PC-3 (cell line): ENCODE measurements around the gene SERPINB6. TPM values are rescaled to one million over a fixed set of nuclear protein-coding genes. Genes with fewer than 3 reads are reported as not detected.
"Not testable (repeated sequence)": the region's sequence is repeated elsewhere in the genome, so short reads cannot be mapped to it uniquely, and the experiment has no call there.

Source experiments
- ATAC-seq: fragments of 200-7000 bp; cut with Tn5 transposase; 2 replicates; pipeline ENCODE4 v1.9.1; 2020; ENCODE audit warnings: mild to moderate bottlenecking, moderate library complexity
- BruUV-seq: library from RNA; stranded (reverse); fragments of 400-500 nt; replicated peaks from 2 replicates; lab custom pipeline; 2021; lab: Mats Ljungman, UMichigan
- CTCF ChIA-PET: fragments of 300-600 bp; sonication (Branson Sonifier 250); formaldehyde crosslinking; loops from one replicate; lab custom pipeline; 2022; ENCODE audit warnings: antibody characterized with exemption; lab: Charles Lee
- POLR2A ChIA-PET: fragments of 300-600 bp; sonication (Branson Sonifier 250); formaldehyde crosslinking; loops from one replicate; lab custom pipeline; 2022; ENCODE audit warnings: antibody characterized with exemption; ENCODE audit not compliant: unreplicated experiment; lab: Charles Lee
- DNase-seq: peaks from one replicate; pipeline ENCODE4 v3.0.0-alpha.2; 2015
- H2AFZ ChIP-seq: fragments of 300-600 bp; sonication (generic); 2 replicates; pipeline ENCODE4 v1.6.0; 2016; ENCODE audit warnings: antibody characterized with exemption, low read length
- H3F3A ChIP-seq: fragments of 300-600 bp; sonication (generic); one replicate; pipeline ENCODE4 v1.6.0; 2017; ENCODE audit warnings: antibody characterized with exemption, low read length, control low read depth, mild to moderate bottlenecking; ENCODE audit not compliant: unreplicated experiment
- H3K27ac ChIP-seq: fragments of 300-600 bp; sonication (generic); 2 replicates; pipeline ENCODE4 v1.5.1; 2016; ENCODE audit warnings: mild to moderate bottlenecking, low read length
- H3K27me3 ChIP-seq: fragments of 300-600 bp; sonication (generic); 2 replicates; pipeline ENCODE4 v1.6.1; 2016; ENCODE audit warnings: low read length, mixed read lengths
- H3K36me3 ChIP-seq: fragments of 300-600 bp; sonication (generic); 2 replicates; pipeline ENCODE4 v1.6.1; 2016; ENCODE audit warnings: low read depth, mixed run types, low read length, mixed read lengths
- H3K4me1 ChIP-seq: fragments of 300-600 bp; sonication (generic); 2 replicates; pipeline ENCODE4 v1.5.1; 2016; ENCODE audit warnings: low read length; ENCODE audit not compliant: insufficient read depth
- H3K4me2 ChIP-seq: fragments of 300-600 bp; sonication (generic); 2 replicates; pipeline ENCODE4 v1.6.0; 2016; ENCODE audit warnings: low read length
- H3K4me3 ChIP-seq: fragments of 300-600 bp; sonication (generic); 2 replicates; pipeline ENCODE4 v1.5.1; 2016; ENCODE audit warnings: mild to moderate bottlenecking, low read length, mixed read lengths
- H3K79me2 ChIP-seq: fragments of 300-600 bp; sonication (generic); 2 replicates; pipeline ENCODE4 v1.6.1; 2017; ENCODE audit warnings: low read length, mixed read lengths
- H3K9ac ChIP-seq: fragments of 300-600 bp; sonication (generic); 2 replicates; pipeline ENCODE4 v1.6.0; 2016; ENCODE audit warnings: mild to moderate bottlenecking, low read length
- H3K9me2 ChIP-seq: fragments of 300-600 bp; sonication (generic); replicated peaks from 2 replicates; pipeline ENCODE4 v1.6.1; 2016; ENCODE audit warnings: mixed run types, low read length, mixed read lengths
- H3K9me3 ChIP-seq: fragments of 300-600 bp; sonication (generic); 2 replicates; pipeline ENCODE4 v1.6.1; 2016; ENCODE audit warnings: low read length, mixed read lengths
- H4K20me1 ChIP-seq: fragments of 300-600 bp; sonication (generic); 2 replicates; pipeline ENCODE4 v1.6.1; 2016; ENCODE audit warnings: low read length, mixed read lengths
- CTCF ChIP-seq: fragments of 300-600 bp; sonication (generic); conservative IDR thresholded peaks from 2 replicates; pipeline ENCODE4 v1.5.1; 2017; ENCODE audit warnings: antibody characterized with exemption, low read depth, mild to moderate bottlenecking, low read length
- EZH2 ChIP-seq: fragments of 300-600 bp; sonication (generic); IDR thresholded peaks from one replicate; pipeline ENCODE4 v1.6.1; 2017; ENCODE audit warnings: antibody characterized with exemption, mild to moderate bottlenecking, low read length; ENCODE audit not compliant: unreplicated experiment
- EZH2phosphoT487 ChIP-seq: fragments of 300-600 bp; sonication (generic); IDR thresholded peaks from 2 replicates; pipeline ENCODE4 v1.6.1; 2018; ENCODE audit warnings: mild to moderate bottlenecking, antibody characterized with exemption, low read length, borderline replicate concordance
- intact Hi-C: fragments of 100-400 bp; cut with micrococcal nuclease; formaldehyde crosslinking; loops from 2 replicates; pipeline ENCODE4 v1.9.0; 2023
- total RNA-seq: library from RNA; depleted of rRNA; stranded (reverse); fragments of >200 nt; gene quantifications from 2 replicates; pipeline ENCODE4 v1.2.3, GENCODE V29; 2014

Gene SERPINB6
- total RNA-seq, 1 experiment from 2014 or later: 119 TPM

GRCh38 chr6:2935566-2936291 is 35.6 kb downstream of the SERPINB6 start:
- TF ChIP-seq EZH2phosphoT487 (no peak), CTCF (no peak), EZH2 (no peak)
- Histone ChIP-seq H3K4me2 (no peak overlapping the region), H3K27ac (no peak overlapping the region), H3F3A (no peaks in the 10 kb centered on the region), H3K36me3 (no peaks in the 10 kb centered on the region), H3K9ac (no peak overlapping the region), H2AFZ (no peak overlapping the region), H3K27me3 (no peaks in the 10 kb centered on the region), H3K9me2 (no peaks in the 10 kb centered on the region), H4K20me1 (no peaks in the 10 kb centered on the region), H3K4me1 (peaks cover 4% of the 10 kb centered on the region; the same call in 1 of the 2 replicates), H3K79me2 (no peaks in the 10 kb centered on the region), H3K4me3 (no peak overlapping the region), H3K9me3 (no peaks in the 10 kb centered on the region)
- CTCF ChIA-PET: interaction anchor here (0.7 kb wide), 1 partner anchor 90 kb away, joined by 3 read pairs; no protein-coding TSS in a partner anchor
- intact Hi-C loops: loop anchor here (10.0 kb wide), 1 partner anchor 49 kb away; no protein-coding TSS in a partner anchor
- ATAC-seq (no peak), DNase-seq (no peak)
- POLR2A ChIA-PET: no interaction called here
- no TSS peak for BruUV-seq

- BruUV-seq: no TSS peak
- ATAC-seq: no peak
- no peak for TF ChIP-seq EZH2
- no peak for TF ChIP-seq EZH2phosphoT487
- TF ChIP-seq CTCF: no peak
- H2AFZ ChIP-seq: no peak overlapping the region
- intact Hi-C loops: loop anchor here (10.0 kb wide), 1 partner anchor 51 kb away; no protein-coding TSS in a partner anchor
- H3K27me3 ChIP-seq: no peaks in the 10 kb centered on the region
- no peaks in the 10 kb centered on the region for H3K9me3 ChIP-seq
- no peaks in the 10 kb centered on the region for H4K20me1 ChIP-seq
- H3K79me2 ChIP-seq: no peaks in the 10 kb centered on the region
- no peak overlapping the region for H3K9ac ChIP-seq
- H3K36me3 ChIP-seq: no peaks in the 10 kb centered on the region
- H3K4me3 ChIP-seq: no peak overlapping the region
- CTCF ChIA-PET: no interaction called here
- peaks cover 4% of the 10 kb centered on the region; the same call in 1 of the 2 replicates for H3K4me1 ChIP-seq
- no peak overlapping the region for H3K4me2 ChIP-seq
- no peak overlapping the region for H3K27ac ChIP-seq
- no peaks in the 10 kb centered on the region for H3K9me2 ChIP-seq
- DNase-seq: no peak
- H3F3A ChIP-seq: no peaks in the 10 kb centered on the region
- POLR2A ChIA-PET: interaction anchor here (0.5 kb wide), 1 partner anchor 56 kb away, joined by 3 read pairs; no protein-coding TSS in a partner anchor
These were observed 37.3 kb downstream of the SERPINB6 start for GRCh38 chr6:2934057-2934456.

- H3K79me2 ChIP-seq, H3K4me1 ChIP-seq, H3K36me3 ChIP-seq, H3K9ac ChIP-seq, H3K9me3 ChIP-seq, H4K20me1 ChIP-seq, H3F3A ChIP-seq, H3K27me3 ChIP-seq, H3K4me2 ChIP-seq, ATAC-seq, H2AFZ ChIP-seq, POLR2A ChIA-PET, H3K27ac ChIP-seq, H3K9me2 ChIP-seq, H3K4me3 ChIP-seq, BruUV-seq, DNase-seq: not testable (repeated sequence)
- CTCF ChIA-PET: interaction anchor here (0.6 to 3.0 kb wide), 6 partner anchors 20 to 142 kb away, joined by 3 to 11 read pairs (median 4); no protein-coding TSS in a partner anchor
- intact Hi-C loops: loop anchor here (1.0 to 10.0 kb wide), 5 partner anchors 52 to 195 kb away; no protein-coding TSS in a partner anchor
These were observed 38.5 kb downstream of the SERPINB6 start for GRCh38 chr6:2932911-2933310.
